HG03460 (cell line): ENCODE measurements around the gene AKNA.

Source experiments
- ATAC-seq: cut with Tn5 transposase; IDR thresholded peaks from one replicate; pipeline ENCODE4 v1.9.1; 2021; ENCODE audit not compliant: unreplicated experiment

AKNA gene

DNA sequence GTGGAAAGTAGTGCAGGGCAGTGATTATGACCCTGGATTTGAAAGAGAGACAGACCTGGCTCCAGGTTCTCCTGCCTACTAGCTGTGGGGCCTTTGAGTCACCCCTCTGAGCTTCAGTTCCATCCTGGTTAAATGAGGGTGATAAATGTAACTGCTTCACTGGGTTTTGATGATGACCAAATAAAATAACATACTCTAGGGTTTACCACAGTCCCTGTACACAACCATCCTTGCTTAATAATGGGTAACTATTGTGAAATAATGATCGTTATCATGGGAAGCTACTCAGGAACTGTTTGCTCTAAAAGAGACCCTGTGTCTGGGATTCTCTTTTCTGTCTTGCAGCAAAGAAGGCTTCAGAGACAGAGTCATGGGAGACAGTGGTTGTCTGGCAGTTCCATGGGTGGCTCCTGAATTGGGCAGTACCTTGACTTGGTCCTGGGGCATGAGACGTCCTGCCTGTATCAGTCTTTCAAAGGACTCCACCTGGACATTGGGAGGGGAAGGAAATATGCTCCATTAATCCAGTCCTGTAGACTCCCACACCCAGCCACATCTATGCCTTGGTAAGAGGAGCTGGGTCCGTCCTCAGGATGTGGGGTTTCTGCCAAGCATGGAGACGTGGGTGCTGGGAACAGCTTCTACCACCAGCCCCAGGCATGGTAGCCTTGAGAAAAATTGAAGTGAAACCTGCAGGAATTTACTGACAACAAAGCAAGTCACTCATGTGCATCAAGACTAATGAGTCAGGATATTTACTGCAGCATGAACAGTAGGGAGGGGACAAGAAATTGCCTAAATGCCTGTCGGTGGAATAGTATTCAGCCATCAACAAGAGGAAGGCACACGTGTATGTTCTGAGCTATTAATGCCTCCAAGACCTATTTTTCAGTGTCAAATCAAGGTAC is 23.4 kb downstream of the AKNA start:
- ATAC-seq, result no peak

DNA sequence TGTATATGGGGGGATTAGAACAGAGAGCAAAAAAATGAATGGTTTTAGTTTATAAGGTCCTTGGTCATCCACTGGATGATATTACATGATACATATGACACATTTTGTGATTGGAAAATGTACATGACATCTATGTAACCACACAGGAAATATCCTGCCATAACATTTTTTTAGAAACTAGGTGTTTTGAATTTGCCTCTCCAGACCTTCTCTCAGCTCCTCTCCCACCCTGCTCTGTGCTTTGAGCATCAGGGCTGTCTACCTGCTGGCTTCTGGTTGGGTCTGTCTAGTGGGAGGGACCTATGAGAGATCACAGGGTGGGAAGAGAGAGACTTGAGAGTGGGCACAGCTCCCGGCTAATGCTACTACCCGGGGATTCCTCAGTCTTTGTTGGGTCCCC is 24.4 kb downstream of the AKNA start:
- ATAC-seq, result no peak

DNA sequence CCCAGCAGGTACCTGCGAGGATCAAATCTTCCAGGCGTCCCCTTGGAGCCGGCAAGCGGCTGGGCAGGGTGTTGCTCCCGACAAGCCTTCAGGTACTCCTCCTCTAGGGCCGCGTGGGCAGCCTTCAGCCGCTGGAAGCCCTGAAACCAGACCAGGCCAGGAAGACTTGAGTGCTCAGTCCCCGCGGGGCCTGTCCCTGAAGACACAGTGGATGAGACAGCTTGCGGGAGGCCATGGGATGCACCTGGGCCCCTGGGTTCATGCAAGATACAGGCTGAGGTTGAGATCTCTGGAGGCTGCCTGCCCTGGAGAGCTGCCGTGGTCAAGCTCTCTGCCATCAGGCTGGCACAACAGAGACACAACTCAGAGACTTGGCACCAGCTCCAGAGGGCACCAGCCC is 25.4 kb downstream of the AKNA start:
- ATAC-seq, result no peak

DNA sequence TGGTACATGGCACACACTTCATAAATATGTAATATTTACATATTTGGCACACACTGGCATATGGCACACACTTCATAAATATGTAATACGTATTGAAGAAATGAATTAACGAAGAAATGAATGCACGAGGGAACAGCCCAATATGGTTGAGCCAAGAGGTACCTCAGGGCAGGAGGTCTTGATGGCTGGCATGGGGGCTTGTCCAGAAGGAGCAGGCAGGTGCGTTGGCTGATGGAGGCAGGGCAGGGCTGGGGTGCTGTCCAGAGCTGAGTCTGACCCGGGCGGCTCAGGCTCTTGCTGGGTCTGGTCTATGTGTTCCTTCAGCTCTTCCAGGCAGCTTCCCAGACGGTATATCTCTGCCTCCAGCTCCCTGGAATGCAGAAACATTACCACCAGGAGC is 26.2 kb downstream of the AKNA start:
- ATAC-seq, result no peak

DNA sequence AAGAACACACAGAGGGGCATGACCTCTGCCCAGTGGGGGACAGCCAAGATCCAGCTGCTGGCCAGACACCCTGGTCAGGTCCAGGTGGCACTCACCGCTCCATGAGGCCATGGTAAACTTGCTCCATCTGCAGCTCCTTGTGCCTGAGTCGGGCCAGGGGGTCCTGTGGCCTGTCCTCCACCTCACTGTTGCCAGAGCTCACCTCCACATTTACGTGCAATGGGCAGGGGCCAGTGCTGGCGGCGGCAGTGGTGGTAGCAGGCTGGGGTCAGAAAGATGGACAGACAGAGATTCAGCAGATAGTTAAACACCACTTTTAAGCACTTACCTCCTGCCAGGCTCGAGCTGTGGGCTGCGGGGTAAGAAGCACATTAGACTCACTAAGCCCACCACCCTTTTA is 28.0 kb downstream of the AKNA start:
- ATAC-seq, result no peak

DNA sequence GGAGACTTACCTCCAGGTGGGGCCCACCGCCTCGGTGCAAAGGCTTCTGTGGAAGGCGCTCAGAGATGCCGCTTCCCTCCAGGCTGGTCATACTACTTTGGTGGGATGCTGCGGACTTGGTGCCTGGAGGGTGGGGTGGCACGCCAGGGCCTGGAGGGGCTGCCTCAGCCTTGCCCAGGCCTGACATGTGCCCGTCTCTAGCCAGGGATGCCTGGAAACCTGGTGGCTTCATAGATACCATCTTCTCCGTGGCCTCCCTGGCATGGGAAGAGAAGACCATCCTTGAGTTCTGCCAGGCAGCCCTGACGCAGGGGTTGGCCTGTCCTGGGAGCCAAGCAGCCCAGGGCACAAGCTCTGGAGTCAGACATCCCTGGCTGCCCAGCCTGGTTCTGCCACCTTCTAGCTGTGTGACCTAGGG is 29.9 kb downstream of the AKNA start:
- no peak for ATAC-seq

DNA sequence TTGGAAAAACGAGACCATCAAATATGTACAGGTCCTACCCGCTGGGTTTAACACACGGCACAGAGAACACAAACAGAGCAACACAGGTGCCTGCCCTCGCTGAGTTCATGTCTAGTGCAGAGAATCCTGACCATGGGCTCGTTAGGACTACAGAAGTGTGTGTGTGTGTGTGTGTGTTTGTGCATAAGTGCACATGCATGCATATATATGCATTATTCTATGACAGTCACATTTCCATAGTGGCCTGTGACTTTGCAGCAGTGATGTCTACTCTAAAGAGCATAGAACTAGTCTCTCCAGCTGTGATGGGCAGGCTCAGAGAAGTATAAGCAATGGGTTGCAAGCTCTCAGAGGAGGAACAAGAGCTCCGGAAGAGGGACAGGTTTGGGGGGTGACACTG is 30.4 kb downstream of the AKNA start:
- no peak for ATAC-seq

DNA sequence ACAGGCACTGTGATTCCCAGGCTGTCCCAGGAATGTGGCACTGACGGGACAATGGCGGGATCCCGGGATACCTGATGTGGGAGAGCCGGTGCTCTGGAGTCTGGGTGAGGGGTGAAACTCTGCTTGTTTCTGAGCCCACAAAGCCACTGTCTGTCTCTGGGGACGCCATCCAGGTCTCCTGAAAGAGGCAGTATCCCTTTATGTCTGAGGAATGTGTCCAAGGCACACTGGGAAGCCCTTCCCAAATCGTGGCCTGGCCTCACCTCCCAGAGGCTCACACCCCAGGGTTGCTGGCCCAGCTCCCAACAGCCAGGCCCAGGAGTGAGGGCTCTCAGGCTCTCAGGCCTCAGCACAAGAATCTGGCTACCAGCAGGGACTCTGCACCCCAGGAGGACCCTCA is 31.0 kb downstream of the AKNA start:
- ATAC-seq, result no peak

DNA sequence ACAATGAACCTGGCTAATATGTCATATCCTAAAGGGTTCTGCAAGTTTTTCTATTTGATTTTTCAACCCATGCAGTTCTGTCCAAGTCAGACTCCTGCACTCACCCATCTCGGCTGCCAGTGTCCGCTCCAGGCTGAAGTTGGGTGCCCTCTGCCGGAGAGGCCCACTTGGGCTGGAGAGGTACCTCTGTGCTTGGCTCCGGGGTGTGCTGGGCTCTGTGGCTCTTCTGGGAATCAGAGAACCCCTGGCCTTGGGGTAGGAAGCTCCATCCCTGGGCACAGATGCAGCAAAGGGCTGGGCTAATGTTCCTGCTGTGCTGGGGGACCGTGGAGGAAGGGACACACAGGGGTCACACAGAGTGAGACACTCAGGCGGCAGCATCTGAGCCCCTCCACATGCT is 32.0 kb downstream of the AKNA start:
- no peak for ATAC-seq

DNA sequence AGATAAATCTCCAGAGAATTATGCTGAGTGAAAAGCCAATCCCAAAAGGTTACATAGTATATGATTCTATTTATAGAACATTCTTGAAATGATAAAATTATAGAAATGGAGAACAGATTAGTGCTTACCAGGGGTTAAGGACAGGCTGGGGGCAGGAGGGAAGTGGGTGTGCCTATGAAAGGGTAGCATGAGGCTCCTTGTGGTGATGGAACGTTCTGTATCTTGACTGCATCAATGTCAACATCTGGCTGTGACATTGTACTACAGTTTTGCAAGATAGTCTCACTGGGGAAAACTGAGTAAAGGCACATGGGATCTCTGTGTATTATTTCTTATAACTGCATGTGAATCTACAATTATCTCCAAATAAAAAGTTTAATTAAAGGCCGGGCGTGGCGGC is 35.9 kb downstream of the AKNA start:
- no peak for ATAC-seq

DNA sequence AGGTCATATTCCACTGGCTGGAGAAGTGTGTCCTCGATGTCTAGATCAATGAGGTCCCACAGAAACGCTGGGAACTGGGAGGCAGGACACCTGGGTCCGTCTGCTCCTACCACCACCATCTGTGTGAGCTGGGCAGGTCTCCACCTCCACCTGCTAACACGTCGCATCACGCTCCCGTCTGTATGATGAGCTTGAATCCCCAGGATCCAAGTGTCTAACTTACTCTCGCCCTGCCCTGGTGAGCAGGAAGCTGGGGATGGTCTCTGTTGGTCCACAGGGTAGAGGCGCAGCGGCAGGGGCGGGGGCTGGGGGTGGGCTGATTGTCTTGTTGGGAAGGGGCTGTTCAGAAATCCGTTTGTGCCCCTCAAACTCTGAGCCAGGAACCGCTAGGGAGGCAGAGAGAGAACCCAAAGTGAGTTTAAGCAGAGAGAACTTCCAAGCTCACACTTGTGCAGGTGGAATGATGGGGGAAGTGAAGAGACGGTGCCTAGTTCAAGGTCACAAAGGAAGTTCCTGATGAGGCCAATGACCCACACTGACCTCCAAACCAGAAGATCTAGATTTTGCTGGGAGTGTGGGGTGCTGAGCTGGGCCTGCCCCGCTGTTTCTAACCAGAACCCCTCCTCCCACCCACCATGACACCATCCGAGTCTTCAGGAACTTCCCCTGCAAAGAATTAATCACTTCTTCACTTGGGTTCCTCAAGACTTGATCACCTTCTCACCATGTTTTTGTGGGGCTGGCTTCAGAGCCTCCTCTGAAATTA is 37.0 kb downstream of the AKNA start:
- ATAC-seq, result no peak

DNA sequence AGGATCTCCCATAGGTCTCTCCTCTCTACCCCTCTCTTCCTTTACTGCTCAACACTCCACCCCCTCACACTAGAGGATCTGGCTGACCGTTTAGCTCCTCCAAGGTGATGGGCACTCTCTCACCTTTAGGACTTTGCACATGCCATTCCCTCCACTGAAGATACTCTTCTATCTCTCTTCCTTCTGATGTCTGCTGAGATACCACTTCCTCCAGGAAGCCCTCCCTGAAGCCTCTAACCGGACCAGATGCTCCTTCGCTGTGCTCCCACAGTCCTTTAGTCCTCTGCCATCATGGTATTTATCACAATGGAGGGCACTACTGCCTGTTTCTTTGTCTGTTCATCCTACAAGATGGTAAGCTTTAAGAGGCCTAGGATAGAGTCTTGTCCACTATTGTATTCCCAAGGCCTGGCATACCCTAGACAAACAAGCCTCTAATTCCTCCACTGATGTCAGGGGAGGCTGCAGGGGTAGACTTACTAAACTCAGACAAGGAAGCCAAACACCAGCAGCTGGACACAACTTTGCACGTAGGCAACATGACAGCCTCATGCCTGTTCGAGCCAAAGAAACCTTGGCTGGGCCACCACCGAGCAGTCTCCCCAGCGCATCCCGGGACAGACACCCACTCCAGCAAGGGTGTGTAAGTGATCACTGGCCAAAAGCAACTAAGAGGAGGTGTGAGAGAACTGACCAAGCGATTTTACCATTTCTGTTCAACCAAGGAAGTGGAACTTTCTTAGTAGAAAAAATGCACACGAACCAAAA is 37.9 kb downstream of the AKNA start:
- ATAC-seq, result no peak

DNA sequence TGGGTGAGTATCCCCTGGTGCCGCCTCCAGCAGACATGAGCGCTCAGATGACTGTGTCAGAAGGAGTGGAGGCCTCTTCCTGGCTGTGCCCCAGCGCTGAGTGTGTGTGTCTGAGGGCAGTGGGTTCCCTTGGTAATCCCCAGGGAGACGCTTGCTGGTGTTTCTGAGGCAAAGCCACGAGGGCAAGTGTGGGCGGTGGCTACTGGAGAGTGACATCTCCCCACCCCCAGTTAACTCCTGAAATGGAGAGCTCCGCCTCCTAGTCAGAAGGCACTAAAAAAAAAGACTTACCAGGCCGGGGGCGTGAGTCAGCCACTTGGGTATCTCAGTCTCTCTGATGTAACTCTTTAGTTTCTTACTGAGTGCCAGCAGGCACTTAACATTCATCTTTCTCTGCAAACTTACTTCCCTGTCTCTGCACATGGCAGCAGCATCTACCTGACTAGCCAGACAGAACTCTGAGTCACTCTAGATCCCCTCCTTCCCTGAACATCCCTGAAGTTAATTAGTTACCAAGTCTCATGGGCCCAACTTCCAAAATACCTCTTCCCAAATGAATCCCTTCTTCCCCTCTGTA is 38.8 kb downstream of the AKNA start:
- ATAC-seq, result peak; percentile 91

DNA sequence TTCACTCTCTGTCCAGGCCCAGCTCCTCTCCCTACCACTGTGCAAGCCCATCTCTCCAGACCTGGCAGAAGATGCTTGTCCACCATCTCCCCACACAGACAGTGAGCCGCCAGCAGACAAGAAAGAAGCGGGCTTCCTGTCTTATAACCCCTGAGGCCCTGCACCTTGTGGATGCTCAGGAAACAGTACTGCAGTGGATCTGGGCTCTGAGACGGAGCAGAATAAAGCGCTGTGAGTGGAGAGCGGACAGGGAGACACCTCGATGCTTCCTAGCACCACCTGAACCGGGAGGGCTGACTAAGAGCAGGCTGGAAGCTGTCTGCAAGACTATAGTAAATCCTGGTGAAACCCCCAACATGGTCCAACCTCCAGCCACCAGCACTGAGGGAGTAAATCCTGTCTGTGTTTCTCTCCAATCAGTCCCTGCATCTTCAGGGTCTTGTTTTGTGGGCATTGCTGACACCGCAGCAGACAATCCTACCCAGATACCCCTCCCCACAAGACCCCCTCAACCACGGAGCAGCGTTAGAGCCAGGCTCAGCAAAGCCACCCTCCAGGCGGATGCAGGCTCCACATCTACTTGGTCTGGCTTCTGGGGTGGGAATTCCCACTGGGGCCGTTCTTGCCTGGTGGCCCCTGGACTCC is 39.4 kb downstream of the AKNA start:
- no peak for ATAC-seq

DNA sequence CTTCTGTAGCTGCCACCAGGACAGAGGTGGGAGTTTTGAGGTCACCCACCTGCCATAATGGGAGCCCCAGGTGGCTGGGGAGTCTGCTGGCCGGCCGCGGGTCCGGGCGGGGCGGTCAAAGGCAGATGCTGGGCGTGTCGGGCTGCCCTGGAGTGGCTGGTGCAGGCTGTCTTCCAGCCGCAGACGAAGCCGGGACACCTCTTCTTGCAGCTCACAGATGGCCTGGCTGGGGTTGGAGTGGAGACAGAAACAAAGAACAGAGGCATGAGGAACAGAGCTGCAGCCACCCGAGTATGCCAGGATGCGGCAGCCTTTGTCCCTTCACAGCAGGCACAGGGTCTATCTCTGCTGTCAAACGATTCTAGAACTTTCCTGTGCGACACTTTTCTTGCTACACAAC is 40.1 kb downstream of the AKNA start:
- ATAC-seq, result no peak

DNA sequence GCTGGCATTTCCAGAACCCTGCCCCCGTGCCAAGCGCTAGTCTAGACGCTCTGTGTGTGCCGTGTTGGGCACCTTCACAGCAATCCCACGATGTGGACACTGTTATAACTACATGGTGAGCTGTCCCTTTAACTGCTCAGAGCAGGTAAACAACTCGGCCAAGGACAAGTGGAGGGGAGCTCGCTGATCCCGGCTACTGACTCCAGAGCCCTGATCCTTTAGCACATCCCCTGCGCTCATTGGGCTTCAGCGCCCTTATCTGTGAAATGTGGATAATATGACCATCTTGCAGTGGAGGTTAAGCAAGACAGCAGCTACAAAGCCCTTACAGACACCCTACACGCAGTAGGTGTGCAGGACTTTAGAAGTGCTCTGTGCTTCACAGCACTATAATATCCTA is 41.6 kb downstream of the AKNA start:
- ATAC-seq, result no peak

DNA sequence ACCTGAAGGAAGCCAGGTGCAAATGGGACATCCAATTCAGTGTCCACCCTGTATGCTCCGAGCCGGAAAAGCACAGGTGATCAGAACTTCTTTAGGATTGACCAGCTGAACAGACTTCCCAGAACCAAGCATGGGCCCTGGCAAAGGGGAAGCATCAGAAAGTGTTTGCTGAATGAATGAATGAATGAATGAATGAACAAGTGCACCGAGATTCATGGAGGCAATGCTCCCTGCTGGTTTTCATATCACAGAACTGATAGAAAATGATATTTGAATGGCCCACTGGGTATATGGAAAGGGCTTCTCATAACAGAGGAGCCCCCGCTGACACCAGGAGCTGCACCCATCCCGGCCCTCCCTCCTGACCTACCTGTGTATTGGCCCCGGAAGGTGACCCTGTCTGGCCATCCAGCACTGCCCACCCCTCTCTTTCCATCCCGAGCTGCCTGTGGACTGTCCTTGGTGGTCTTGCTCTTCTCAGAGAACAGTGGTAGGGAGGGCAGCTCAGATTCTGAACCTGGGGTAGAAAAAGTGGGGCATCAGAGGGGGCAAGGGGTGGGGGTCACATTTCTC is 42.2 kb downstream of the AKNA start:
- no peak for ATAC-seq

DNA sequence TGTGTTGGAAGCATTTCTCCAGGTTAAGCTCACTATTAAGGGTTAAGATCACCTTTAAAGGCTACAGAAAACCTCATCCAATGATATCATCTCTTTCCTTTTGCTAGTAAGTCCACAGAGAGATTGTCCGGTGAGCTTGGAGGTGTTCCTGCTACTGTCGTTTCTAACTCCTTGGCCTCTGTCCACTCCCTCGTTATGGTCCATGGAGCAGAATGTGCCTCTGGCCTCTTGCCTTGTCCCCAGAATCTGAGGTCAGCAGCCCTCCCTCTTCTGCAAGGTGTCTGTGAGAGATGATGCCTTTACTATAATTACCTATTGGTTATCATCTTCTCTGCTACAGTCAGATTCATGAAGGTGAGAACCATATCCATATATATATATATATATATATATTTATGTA is 43.1 kb downstream of the AKNA start:
- ATAC-seq, result no peak

DNA sequence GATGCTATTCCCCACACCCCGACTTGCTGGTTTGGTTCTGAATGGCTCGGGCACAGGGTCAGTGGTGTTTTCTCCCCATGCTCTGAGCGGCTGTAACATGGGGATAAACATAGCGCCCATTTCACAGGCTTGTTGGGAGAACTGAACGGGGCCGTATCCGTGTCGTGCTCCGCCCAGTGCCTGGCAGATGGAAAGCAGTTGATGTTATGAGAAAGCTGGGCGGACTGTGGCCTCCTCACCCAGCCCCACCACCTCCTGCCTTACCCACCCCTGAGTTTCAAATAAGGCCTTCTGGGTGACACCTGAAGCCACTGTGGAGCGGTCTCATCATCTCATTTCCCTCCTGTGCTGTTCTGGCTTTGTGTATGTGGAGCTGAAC is 43.6 kb downstream of the AKNA start:
- ATAC-seq, result no peak

DNA sequence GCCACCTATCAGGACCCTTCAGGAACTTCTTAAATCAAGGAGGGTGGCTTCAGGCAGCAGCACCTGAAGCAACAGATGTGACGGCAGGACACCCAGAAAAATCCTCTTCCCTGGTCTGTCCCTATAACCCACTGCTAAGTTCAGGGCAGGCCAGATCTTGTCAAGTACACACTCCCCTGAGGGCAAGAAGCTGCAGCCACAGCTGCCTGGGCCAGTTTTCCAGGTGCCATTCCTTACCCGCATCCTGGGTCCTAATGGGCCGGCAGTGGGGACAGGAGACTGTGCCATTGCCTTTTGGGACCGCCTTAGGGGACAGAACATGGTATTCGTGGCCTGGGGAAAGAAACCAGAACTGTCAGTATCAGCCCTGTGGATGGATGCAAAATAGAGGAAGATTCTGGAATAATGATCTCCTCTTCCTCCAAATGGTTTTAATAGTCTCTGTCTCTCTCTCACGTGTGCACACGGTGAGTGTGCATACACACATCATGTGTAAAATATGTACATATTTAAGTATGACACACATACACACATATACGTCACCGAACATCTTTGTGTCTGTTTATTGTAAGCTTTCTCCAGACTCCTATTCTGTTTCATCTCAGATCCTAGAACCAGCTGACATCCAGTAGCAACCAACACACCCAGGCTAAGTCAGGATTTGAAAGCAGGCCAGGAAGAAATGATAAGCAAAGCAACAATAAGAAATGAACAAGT is 44.2 kb downstream of the AKNA start:
- ATAC-seq, result no peak
